Ishikawa (cell line): ENCODE measurements around the gene TMEM61.

Experiments used
- CEBPB ChIP-seq: IDR thresholded peaks from 2 replicates; pipeline ENCODE4 v1.6.1; 2012
- CREB1 ChIP-seq: IDR thresholded peaks from 2 replicates; pipeline ENCODE4 v1.6.1; 2012; ENCODE audit warnings: low read depth
- EGR1 ChIP-seq: IDR thresholded peaks from 2 replicates; pipeline ENCODE4 v1.6.1; 2012
- EP300 ChIP-seq: IDR thresholded peaks from 2 replicates; pipeline ENCODE4 v1.6.1; 2012; ENCODE audit warnings: borderline replicate concordance
- FOXM1 ChIP-seq: IDR thresholded peaks from 2 replicates; pipeline ENCODE4 v1.6.1; 2012; ENCODE audit warnings: low read depth, borderline replicate concordance
- MAX ChIP-seq: IDR thresholded peaks from 2 replicates; pipeline ENCODE4 v1.6.1; 2012
- NFIC ChIP-seq: IDR thresholded peaks from 2 replicates; pipeline ENCODE4 v1.6.1; 2012
- RAD21 ChIP-seq: IDR thresholded peaks from 2 replicates; pipeline ENCODE4 v1.6.1; 2012; ENCODE audit warnings: low read depth
- REST ChIP-seq: IDR thresholded peaks from 2 replicates; pipeline ENCODE4 v1.6.1; 2012; ENCODE audit warnings: low read depth, mild to moderate bottlenecking
- TAF1 ChIP-seq: IDR thresholded peaks from 2 replicates; pipeline ENCODE4 v1.6.1; 2012; ENCODE audit warnings: low read depth, mild to moderate bottlenecking
- TCF12 ChIP-seq: IDR thresholded peaks from 2 replicates; pipeline ENCODE4 v1.6.1; 2012; ENCODE audit warnings: low read depth
- TEAD4 ChIP-seq: IDR thresholded peaks from 2 replicates; pipeline ENCODE4 v1.6.1; 2012
- USF1 ChIP-seq: IDR thresholded peaks from 2 replicates; pipeline ENCODE4 v1.6.1; 2012
- YY1 ChIP-seq: IDR thresholded peaks from 2 replicates; pipeline ENCODE4 v1.6.1; 2012; ENCODE audit warnings: low read depth
- ZBTB7A ChIP-seq: IDR thresholded peaks from 2 replicates; pipeline ENCODE4 v1.6.1; 2012; ENCODE audit warnings: low read depth

Gene TMEM61

GRCh38 chr1:54940042-54940441 lies 40.4 kb upstream of the TMEM61 start:
- TF ChIP-seq CEBPB (no peak), USF1 (peak; percentile 77)

GRCh38 chr1:54942976-54943375 lies 37.5 kb upstream of the TMEM61 start:
- TF ChIP-seq NFIC = no peak
- no peak for TF ChIP-seq CREB1
- no peak for TF ChIP-seq RAD21

GRCh38 chr1:54944610-54945392 lies 35.6 kb upstream of the TMEM61 start:
- TF ChIP-seq RAD21 (peak; percentile 86), FOXM1 (no peak)

GRCh38 chr1:54945393-54945936 lies 35.0 kb upstream of the TMEM61 start:
- no peak for TF ChIP-seq NFIC
- TF ChIP-seq USF1 = no peak
- TF ChIP-seq ZBTB7A = no peak
- no peak for TF ChIP-seq FOXM1
- TF ChIP-seq TAF1 = no peak
- TF ChIP-seq EGR1 = no peak
- TF ChIP-seq YY1 = no peak
- TF ChIP-seq TCF12 = no peak
- TF ChIP-seq MAX = no peak
- TF ChIP-seq CREB1 = no peak
- TF ChIP-seq RAD21 = no peak
- TF ChIP-seq REST = no peak
- no peak for TF ChIP-seq TEAD4
- no peak for TF ChIP-seq EP300
- no peak for TF ChIP-seq CEBPB

GRCh38 chr1:54947540-54947939 lies 32.9 kb upstream of the TMEM61 start:
- TF ChIP-seq FOXM1 (no peak), EGR1 (no peak), NFIC (no peak), CREB1 (no peak), CEBPB (no peak), USF1 (no peak), TCF12 (no peak), MAX (no peak), ZBTB7A (no peak), RAD21 (no peak), TAF1 (no peak), EP300 (no peak), YY1 (no peak)

- TF ChIP-seq NFIC (no peak), TCF12 (no peak), RAD21 (no peak), ZBTB7A (no peak), USF1 (no peak), CEBPB (no peak)
Measured at GRCh38 chr1:54949053-54949452, 31.4 kb upstream of the TMEM61 start.

- TF ChIP-seq CREB1 (no peak), FOXM1 (no peak), EP300 (no peak), TCF12 (no peak), MAX (no peak), YY1 (no peak), NFIC (no peak), CEBPB (no peak), EGR1 (no peak), ZBTB7A (no peak)
Measured at GRCh38 chr1:54950006-54950368, 30.4 kb upstream of the TMEM61 start.
